IMR-90 (cell line): Measurements from ENCODE around the gene FUBP1. TPM values are rescaled to one million over a fixed set of nuclear protein-coding genes. Genes with fewer than 3 reads are reported as not detected.

Source experiments
- ATAC-seq: fragments of 200-7000 bp; cut with Tn5 transposase; 2 replicates; pipeline ENCODE4 v1.9.1; 2020; ENCODE audit warnings: low read depth, mild to moderate bottlenecking, moderate library complexity
- BruUV-seq: library from RNA; stranded (reverse); fragments of 400-500 nt; replicated peaks from 2 replicates; lab custom pipeline; 2021; lab: Mats Ljungman, UMichigan
- CTCF ChIA-PET: fragments of 300-600 bp; formaldehyde crosslinking; extraction: SDS; loops from one replicate; lab custom pipeline; 2021; ENCODE audit warnings: antibody characterized with exemption; lab: Yijun Ruan, JAX
- POLR2A ChIA-PET: fragments of 300-600 bp; sonication (Branson Sonifier 250); formaldehyde crosslinking; loops from one replicate; lab custom pipeline; 2022; ENCODE audit warnings: antibody characterized with exemption; ENCODE audit not compliant: unreplicated experiment; lab: Charles Lee
- DNase-seq: peaks from one replicate; pipeline ENCODE4 v3.0.0; 2013
- H2AFZ ChIP-seq: replicated peaks from 2 replicates; pipeline ENCODE3; 2013; ENCODE audit warnings: low read length, mild to moderate bottlenecking; ENCODE audit not compliant: poor library complexity
- H2AK5ac ChIP-seq: 2 replicates; pipeline ENCODE4 v1.6.1; 2013; ENCODE audit warnings: low read depth, low read length, inconsistent platforms
- H2AK9ac ChIP-seq: replicated peaks from 2 replicates; pipeline ENCODE3; 2013; ENCODE audit warnings: mild to moderate bottlenecking, low read depth, low read length, moderate library complexity; ENCODE audit not compliant: poor library complexity
- H2BK120ac ChIP-seq: 2 replicates; pipeline ENCODE4 v1.6.1; 2013; ENCODE audit warnings: low read depth, low read length, inconsistent platforms
- H2BK15ac ChIP-seq: 3 replicates; pipeline ENCODE4 v1.6.1; 2013; ENCODE audit warnings: low read depth, low read length, inconsistent platforms
- H2BK20ac ChIP-seq: 2 replicates; pipeline ENCODE4 v1.6.1; 2013; ENCODE audit warnings: low read depth, mild to moderate bottlenecking, inconsistent platforms, low read length, moderate library complexity
- H2BK5ac ChIP-seq: 2 replicates; pipeline ENCODE4 v1.6.1; 2013; ENCODE audit warnings: mild to moderate bottlenecking, low read depth, low read length, inconsistent platforms; ENCODE audit not compliant: poor library complexity, severe bottlenecking
- H3K14ac ChIP-seq: replicated peaks from 2 replicates; pipeline ENCODE4 v1.6.1; 2013; ENCODE audit warnings: low read depth, low read length, inconsistent platforms
- H3K18ac ChIP-seq: 2 replicates; pipeline ENCODE4 v1.6.1; 2013; ENCODE audit warnings: low read depth, low read length, control low read depth
- H3K23ac ChIP-seq: 2 replicates; pipeline ENCODE4 v1.6.1; 2013; ENCODE audit warnings: low read depth, low read length, inconsistent platforms
- H3K27ac ChIP-seq: 2 replicates; pipeline ENCODE4 v1.5.1; 2013; ENCODE audit warnings: mild to moderate bottlenecking, control low read depth, low read length; ENCODE audit not compliant: insufficient read depth
- H3K27me3 ChIP-seq: 2 replicates; pipeline ENCODE4 v1.6.1; 2013; ENCODE audit warnings: low read length; ENCODE audit not compliant: control insufficient read depth, insufficient read depth
- H3K36me3 ChIP-seq: 2 replicates; pipeline ENCODE4 v1.6.1; 2013; ENCODE audit warnings: low read length, mixed read lengths; ENCODE audit not compliant: control insufficient read depth, insufficient read depth
- H3K4ac ChIP-seq: 2 replicates; pipeline ENCODE4 v1.6.1; 2013; ENCODE audit warnings: low read depth, low read length, inconsistent platforms
- H3K4me1 ChIP-seq: 2 replicates; pipeline ENCODE4 v1.6.1; 2013; ENCODE audit warnings: low read length, mixed read lengths; ENCODE audit not compliant: control insufficient read depth, insufficient read depth
- H3K4me2 ChIP-seq: 2 replicates; pipeline ENCODE4 v1.6.1; 2013; ENCODE audit warnings: low read depth, mild to moderate bottlenecking, control low read depth, low read length, moderate library complexity
- H3K4me3 ChIP-seq: 2 replicates; pipeline ENCODE4 v1.5.1; 2013; ENCODE audit warnings: low read depth, mild to moderate bottlenecking, control low read depth, low read length, moderate library complexity; ENCODE audit not compliant: insufficient read depth
- H3K56ac ChIP-seq: 2 replicates; pipeline ENCODE4 v1.6.1; 2013; ENCODE audit warnings: low read length, inconsistent platforms; ENCODE audit not compliant: insufficient read depth; ENCODE audit errors: extremely low read depth
- H3K79me1 ChIP-seq, 2 experiments: 2 replicates each; pipeline ENCODE4 v1.6.1; 2013; ENCODE audit warnings: low read length in 2 of 2, inconsistent platforms in 1 of 2, low read depth in 1 of 2
- H3K9ac ChIP-seq: 2 replicates; pipeline ENCODE4 v1.6.1; 2013; ENCODE audit warnings: low read depth, low read length, control low read depth
- H3K9me1 ChIP-seq: 2 replicates; pipeline ENCODE4 v1.6.1; 2013; ENCODE audit warnings: low read length, inconsistent platforms; ENCODE audit not compliant: insufficient read depth
- H3K9me3 ChIP-seq: 2 replicates; pipeline ENCODE4 v1.6.1; 2013; ENCODE audit warnings: low read length; ENCODE audit not compliant: control insufficient read depth, insufficient read depth
- H4K20me1 ChIP-seq: 2 replicates; pipeline ENCODE4 v1.6.1; 2013; ENCODE audit warnings: low read length, inconsistent platforms; ENCODE audit not compliant: insufficient read depth
- H4K5ac ChIP-seq: 2 replicates; pipeline ENCODE4 v1.6.1; 2013; ENCODE audit warnings: mild to moderate bottlenecking, low read depth, low read length, control low read depth
- H4K8ac ChIP-seq, 2 experiments: 2 replicates each; pipeline ENCODE4 v1.6.1; 2013; ENCODE audit warnings: low read depth in 2 of 2, low read length in 2 of 2, control low read depth in 1 of 2, inconsistent platforms in 1 of 2
- H4K91ac ChIP-seq: 2 replicates; pipeline ENCODE4 v1.6.1; 2013; ENCODE audit warnings: low read depth, low read length, inconsistent platforms; ENCODE audit not compliant: insufficient read depth
- RAD21 ChIP-seq: IDR thresholded peaks from 2 replicates; pipeline ENCODE4 v1.6.1; 2012; ENCODE audit warnings: low read length, improper control_type of control experiment
- WGBS, 2 experiments: methylation state at CpG; one replicate each; pipeline versions ENCODE4 v1.1.5 to v1.1.7; 2013; ENCODE audit warnings: missing lambda C conversion rate in 2 of 2; ENCODE audit not compliant: insufficient read length in 1 of 2; ENCODE audit errors: extremely low coverage in 2 of 2; 5-methylcytosine and 5-hydroxymethylcytosine counted together
- dilution Hi-C: fragments of 300-500 bp; cut with HindIII; formaldehyde crosslinking; loops from one replicate; pipeline ENCODE4 v1.14.3; 2018; ENCODE audit warnings: low sequenced_read_pairs; ENCODE audit not compliant: unreplicated experiment
- in situ Hi-C: fragments of 300-500 bp; cut with MboI; formaldehyde crosslinking; loops from 3 replicates; pipeline ENCODE4 v1.14.3; 2019; ENCODE audit warnings: low sequenced_read_pairs, inconsistent platforms, mixed read lengths
- intact Hi-C: fragments of 100-400 bp; cut with micrococcal nuclease; formaldehyde crosslinking; loops from 2 replicates; pipeline ENCODE4 v1.10.0; 2022
- polyA plus RNA-seq, 3 experiments: library from polyadenylated mRNA; depleted of rRNA; stranded (reverse); fragments of >200 nt; gene quantifications; 2 replicates each; pipeline ENCODE4 v1.2.3, GENCODE V29; 2012; ENCODE audit warnings: low replicate concordance in 1 of 3
- total RNA-seq: library from RNA; depleted of rRNA; stranded (reverse); fragments of >200 nt; gene quantifications from 2 replicates; pipeline ENCODE4 v1.2.3, GENCODE V29; 2012
- TF ChIP-seq, protein P1 (sequence below): conservative IDR thresholded peaks from 2 replicates; pipeline ENCODE4 v1.5.1; 2012; ENCODE audit warnings: mild to moderate bottlenecking, low read depth, low read length, improper control_type of control experiment
- TF ChIP-seq, protein P2 (sequence below): fragments of 150-350 bp; IDR thresholded peaks from 2 replicates; pipeline ENCODE4 v1.6.1; 2016; ENCODE audit warnings: low read depth, mild to moderate bottlenecking, low read length, moderate library complexity, borderline replicate concordance

The FUBP1 gene
- total and polyA plus RNA-seq, 2 of the 4 experiments (the other 2 are of a cell fraction): 94.7 to 129 TPM

DNA sequence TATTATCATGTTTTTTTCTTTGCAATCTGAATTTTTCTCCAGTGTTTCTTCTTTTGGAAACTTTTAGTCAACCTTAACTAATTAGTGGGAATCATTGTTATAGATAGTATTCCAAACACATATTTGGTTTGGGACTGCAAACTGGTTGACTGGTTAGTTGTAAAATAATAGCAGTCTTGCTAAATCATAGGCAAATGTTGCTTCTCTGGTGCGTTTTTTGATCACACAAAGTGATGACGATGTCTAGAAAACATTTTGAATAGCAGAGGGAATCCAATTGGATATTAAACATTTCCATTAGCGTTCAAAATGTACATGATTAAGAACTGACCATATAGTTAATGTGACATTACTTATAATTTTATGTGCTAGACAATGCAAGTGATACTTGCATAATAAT is 30.4 kb upstream of the FUBP1 start:
- Histone ChIP-seq H3K18ac (no peak overlapping the region), H3K9me3 (no peaks in the 10 kb centered on the region), H3K27me3 (no peaks in the 10 kb centered on the region), H2AK5ac (no peak overlapping the region), H3K4ac (no peak overlapping the region), H3K4me1 (peaks cover 6% of the 10 kb centered on the region), H3K4me3 (no peak overlapping the region; the same call in 1 of the 2 replicates), H4K20me1 (peaks cover 3% of the 10 kb centered on the region; the same call in 1 of the 2 replicates), H2BK5ac (peak overlapping the region; percentile 8), H2BK120ac (no peak overlapping the region), H3K79me1 (peaks cover 4 to 29% of the 10 kb centered on the region in 2 experiments; a peak in 2 of 4 replicates), H3K56ac (no peak overlapping the region), H3K9me1 (no peaks in the 10 kb centered on the region), H3K9ac (no peak overlapping the region), H2BK15ac (no peak overlapping the region), H3K27ac (no peak overlapping the region), H3K36me3 (peaks cover 6% of the 10 kb centered on the region), H4K5ac (no peak overlapping the region), H2BK20ac (no peak overlapping the region), H3K23ac (peak overlapping the region; percentile 69; the same call in 1 of the 2 replicates), H2AFZ (no peak overlapping the region), H4K8ac (no peak overlapping the region), H2AK9ac (no peak overlapping the region), H3K4me2 (peak overlapping the region; percentile 80), H4K91ac (no peak overlapping the region), H3K14ac (no peak overlapping the region)
- dilution Hi-C loops: no loop called here
- POLR2A ChIA-PET: no interaction called here
- intact Hi-C loops: no loop called here
- CTCF ChIA-PET: interaction anchor here (0.5 kb wide), 1 partner anchor 1294 kb away, joined by 4 read pairs; no protein-coding TSS in a partner anchor
- TF ChIP-seq, protein P1, sequence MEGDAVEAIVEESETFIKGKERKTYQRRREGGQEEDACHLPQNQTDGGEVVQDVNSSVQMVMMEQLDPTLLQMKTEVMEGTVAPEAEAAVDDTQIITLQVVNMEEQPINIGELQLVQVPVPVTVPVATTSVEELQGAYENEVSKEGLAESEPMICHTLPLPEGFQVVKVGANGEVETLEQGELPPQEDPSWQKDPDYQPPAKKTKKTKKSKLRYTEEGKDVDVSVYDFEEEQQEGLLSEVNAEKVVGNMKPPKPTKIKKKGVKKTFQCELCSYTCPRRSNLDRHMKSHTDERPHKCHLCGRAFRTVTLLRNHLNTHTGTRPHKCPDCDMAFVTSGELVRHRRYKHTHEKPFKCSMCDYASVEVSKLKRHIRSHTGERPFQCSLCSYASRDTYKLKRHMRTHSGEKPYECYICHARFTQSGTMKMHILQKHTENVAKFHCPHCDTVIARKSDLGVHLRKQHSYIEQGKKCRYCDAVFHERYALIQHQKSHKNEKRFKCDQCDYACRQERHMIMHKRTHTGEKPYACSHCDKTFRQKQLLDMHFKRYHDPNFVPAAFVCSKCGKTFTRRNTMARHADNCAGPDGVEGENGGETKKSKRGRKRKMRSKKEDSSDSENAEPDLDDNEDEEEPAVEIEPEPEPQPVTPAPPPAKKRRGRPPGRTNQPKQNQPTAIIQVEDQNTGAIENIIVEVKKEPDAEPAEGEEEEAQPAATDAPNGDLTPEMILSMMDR: no peak
- no peak for TF ChIP-seq RAD21
- TF ChIP-seq, protein P2, sequence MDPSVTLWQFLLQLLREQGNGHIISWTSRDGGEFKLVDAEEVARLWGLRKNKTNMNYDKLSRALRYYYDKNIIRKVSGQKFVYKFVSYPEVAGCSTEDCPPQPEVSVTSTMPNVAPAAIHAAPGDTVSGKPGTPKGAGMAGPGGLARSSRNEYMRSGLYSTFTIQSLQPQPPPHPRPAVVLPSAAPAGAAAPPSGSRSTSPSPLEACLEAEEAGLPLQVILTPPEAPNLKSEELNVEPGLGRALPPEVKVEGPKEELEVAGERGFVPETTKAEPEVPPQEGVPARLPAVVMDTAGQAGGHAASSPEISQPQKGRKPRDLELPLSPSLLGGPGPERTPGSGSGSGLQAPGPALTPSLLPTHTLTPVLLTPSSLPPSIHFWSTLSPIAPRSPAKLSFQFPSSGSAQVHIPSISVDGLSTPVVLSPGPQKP: no peak
- DNase-seq (no peak), ATAC-seq (no peak)
- WGBS, 2 experiments: no CpG with 5 or more reads among the region's 3 CpGs
- no TSS peak for BruUV-seq
- in situ Hi-C loops: no loop called here
